K562 (cell line): ENCODE measurements around the gene COLEC12. TPM values are rescaled to one million over a fixed set of nuclear protein-coding genes. Genes with fewer than 3 reads are reported as not detected.

Source experiments
- BCLAF1 ChIP-seq, 2 experiments: fragments of 450-650 bp in 1 of 2; IDR thresholded peaks; 2 replicates each; pipeline ENCODE4 v1.6.1; 2011 to 2017; ENCODE audit warnings: low read depth in 2 of 2, antibody characterized with exemption in 1 of 2, borderline replicate concordance in 1 of 2, low read length in 1 of 2, mild to moderate bottlenecking in 1 of 2, mixed read lengths in 1 of 2; ENCODE audit not compliant: control insufficient read depth in 1 of 2
- CHD4 ChIP-seq: fragments of 200-600 bp; sonication (generic); IDR thresholded peaks from 3 replicates; pipeline ENCODE4 v1.6.1; 2012; ENCODE audit warnings: low read depth, mild to moderate bottlenecking, mixed read lengths, low read length, inconsistent platforms; ENCODE audit not compliant: insufficient read depth, insufficient replicate concordance, poor library complexity, severe bottlenecking
- CREM ChIP-seq: IDR thresholded peaks from 2 replicates; pipeline ENCODE4 v1.6.1; 2014; ENCODE audit warnings: antibody characterized with exemption, low read depth
- ETS1 ChIP-seq: conservative IDR thresholded peaks from 2 replicates; pipeline ENCODE4 v1.6.1; 2011; ENCODE audit warnings: low read depth, mild to moderate bottlenecking, low read length; ENCODE audit not compliant: control insufficient read depth
- ETV1 ChIP-seq: fragments of 450-650 bp; conservative IDR thresholded peaks from 2 replicates; pipeline ENCODE4 v1.6.1; 2016; ENCODE audit warnings: missing genetic modification characterization, control low read depth, low read depth, missing compliant biosample characterization
- ETV6 ChIP-seq, 3 experiments: fragments of 150-350 bp in 1 of 3; sonication (generic) in 1 of 3; formaldehyde crosslinking in 1 of 3; IDR thresholded peaks; 2 replicates each; pipeline versions ENCODE4 v1.6.1 to v1.8.0; 2014 to 2022; ENCODE audit warnings: borderline replicate concordance in 2 of 3, low read depth in 2 of 3, antibody characterized with exemption in 1 of 3, low read length in 1 of 3, mild to moderate bottlenecking in 1 of 3, missing genetic modification reagents in 1 of 3
- FIP1L1 ChIP-seq: fragments of 200-400 bp; formaldehyde crosslinking; IDR thresholded peaks from 2 replicates; pipeline ENCODE4 v1.6.1; 2018; ENCODE audit warnings: mild to moderate bottlenecking, low read depth, low read length; ENCODE audit not compliant: poor library complexity, severe bottlenecking
- GTF2A2 ChIP-seq: IDR thresholded peaks from 2 replicates; pipeline ENCODE4 v1.6.1; 2016; ENCODE audit warnings: mild to moderate bottlenecking, missing genetic modification characterization, missing compliant biosample characterization
- NFE2 ChIP-seq: IDR thresholded peaks from 2 replicates; pipeline ENCODE4 v1.6.1; 2014; ENCODE audit warnings: antibody characterized with exemption, low read depth
- PHF20 ChIP-seq: fragments of 450-650 bp; IDR thresholded peaks from 2 replicates; pipeline ENCODE4 v1.6.1; 2018; ENCODE audit not compliant: partially characterized antibody
- PHTF2 ChIP-seq: fragments of 250-450 bp; sonication (Bioruptor Pico); IDR thresholded peaks from 2 replicates; pipeline ENCODE4 v1.5.0; 2021; ENCODE audit warnings: mild to moderate bottlenecking
- PTBP1 ChIP-seq: fragments of 200-400 bp; formaldehyde crosslinking; IDR thresholded peaks from 2 replicates; pipeline ENCODE4 v1.6.1; 2017; ENCODE audit warnings: low read depth, low read length
- SAFB2 ChIP-seq: fragments of 200-400 bp; formaldehyde crosslinking; IDR thresholded peaks from 2 replicates; pipeline ENCODE4 v1.6.1; 2018; ENCODE audit warnings: borderline replicate concordance, low read length, low read depth, moderate library complexity; ENCODE audit not compliant: severe bottlenecking
- SIN3A ChIP-seq, 2 experiments: fragments of 150-350 bp in 1 of 2; IDR thresholded peaks; 2 replicates each; pipeline ENCODE4 v1.6.1; 2011 to 2016; ENCODE audit warnings: borderline replicate concordance in 2 of 2, low read depth in 2 of 2, low read length in 2 of 2, mild to moderate bottlenecking in 2 of 2, moderate library complexity in 2 of 2; ENCODE audit not compliant: control insufficient read depth in 1 of 2
- SMAD1 ChIP-seq: fragments of 150-350 bp; IDR thresholded peaks from 2 replicates; pipeline ENCODE4 v1.6.1; 2014; ENCODE audit warnings: low read length, low read depth; ENCODE audit not compliant: partially characterized antibody
- SREBF2 ChIP-seq: sonication (generic); formaldehyde crosslinking; IDR thresholded peaks from 2 replicates; pipeline ENCODE4 v1.4.0; 2020; ENCODE audit warnings: mild to moderate bottlenecking, missing genetic modification reagents
- STAG1 ChIP-seq: sonication (generic); formaldehyde crosslinking; IDR thresholded peaks from 2 replicates; pipeline ENCODE4 v1.5.0; 2020; ENCODE audit warnings: missing genetic modification reagents, borderline replicate concordance
- SUPT5H ChIP-seq: fragments of 450-650 bp; IDR thresholded peaks from 2 replicates; pipeline ENCODE4 v1.6.1; 2016
- ZNF586 ChIP-seq: fragments of 450-650 bp; formaldehyde crosslinking; conservative IDR thresholded peaks from 2 replicates; pipeline ENCODE4 v1.4.0; 2020; ENCODE audit warnings: mild to moderate bottlenecking, moderate library complexity
- polyA plus RNA-seq, 8 experiments: library from polyadenylated mRNA; depleted of rRNA in 4 of 8; stranded (reverse) in 5 of 8; unstranded in 3 of 8; fragments of >200 nt; fragmentation: Nextera tagmentation in 2 of 8; fragmentation: Illumina TruSeq in 1 of 8; extraction: Ambion mirVana in 2 of 8; extraction: Trizol in 1 of 8; gene quantifications; 2 replicates each; pipeline versions ENCODE4 v1.2.1 to v1.2.3, GENCODE V29; 2011 to 2014; ENCODE audit warnings: inconsistent platforms in 1 of 8, missing spikeins in 1 of 8
- total RNA-seq, 7 experiments: library from RNA; depleted of rRNA in 6 of 7; stranded (reverse); fragments of >200 nt in 6 of 7; fragmentation: Illumina TruSeq in 2 of 7; extraction: Trizol in 2 of 7; gene quantifications; 2 replicates each; pipeline versions ENCODE4 v1.2.1 to v1.2.3, GENCODE V29; 2011 to 2021; ENCODE audit warnings: low replicate concordance in 1 of 7
- TF ChIP-seq, protein P1 (sequence below): fragments of 450-650 bp; IDR thresholded peaks from one replicate; pipeline ENCODE4 v1.6.1; 2018; ENCODE audit warnings: mild to moderate bottlenecking, moderate library complexity; ENCODE audit not compliant: partially characterized antibody

Gene COLEC12
- total and polyA plus RNA-seq, 9 of the 15 experiments (the other 6 are each of a cell fraction or from before 2014, with no cell fraction given), result 0.04 TPM; not detected in 8

GRCh38 chr18:267688-268552, 232.6 kb downstream of the COLEC12 start, which contains the start of gene THOC1 (continued):
- TF ChIP-seq BCLAF1 (IDR thresholded peaks at IDR 0.05; ENCODE audit: borderline replicate concordance in 1 of 2, control insufficient read depth in 1 of 2, low read depth in 2 of 2, low read length in 1 of 2) (0 out of 4 replicates have a peak, but pooled peaks of 1 of the 2 experiments have one; percentile 55), GTF2A2 (no peak), NFE2 (peak; percentile 53), ZNF586 (no peak), ETV1 (tag) (peak; percentile 73), SUPT5H (peak; percentile 97), SAFB2 (no peak), PHTF2 (CRISPR knock-in tag) (no peak), FIP1L1 (peak; percentile 81), PTBP1 (no peak), ETV6 (IDR thresholded peaks at IDR 0.05; ENCODE audit: borderline replicate concordance in 1 of 2, low read depth in 2 of 2, low read length in 1 of 2) (peak in 1 of 2 experiments; percentile 13; a peak in 1 of 4 replicates), ETV6 (CRISPR knock-in tag; IDR thresholded peaks at IDR 0.05; ENCODE audit: borderline replicate concordance) (no peak; the same call in 1 of the 2 replicates), SMAD1 (peak; percentile 67), CHD4 (no peak), ETS1 (peak; percentile 86), SREBF2 (CRISPR knock-in tag) (peak; percentile 44; the same call in 1 of the 2 replicates), CREM (peak; percentile 100), SIN3A (IDR thresholded peaks at IDR 0.05; ENCODE audit: borderline replicate concordance in 2 of 2, control insufficient read depth in 1 of 2, low read depth in 2 of 2, low read length in 2 of 2) (peak; percentile 85 to 91; a peak in 3 of 4 replicates), STAG1 (CRISPR knock-in tag) (peak; percentile 50), PHF20 (peak; percentile 96)
- TF ChIP-seq, protein P1, sequence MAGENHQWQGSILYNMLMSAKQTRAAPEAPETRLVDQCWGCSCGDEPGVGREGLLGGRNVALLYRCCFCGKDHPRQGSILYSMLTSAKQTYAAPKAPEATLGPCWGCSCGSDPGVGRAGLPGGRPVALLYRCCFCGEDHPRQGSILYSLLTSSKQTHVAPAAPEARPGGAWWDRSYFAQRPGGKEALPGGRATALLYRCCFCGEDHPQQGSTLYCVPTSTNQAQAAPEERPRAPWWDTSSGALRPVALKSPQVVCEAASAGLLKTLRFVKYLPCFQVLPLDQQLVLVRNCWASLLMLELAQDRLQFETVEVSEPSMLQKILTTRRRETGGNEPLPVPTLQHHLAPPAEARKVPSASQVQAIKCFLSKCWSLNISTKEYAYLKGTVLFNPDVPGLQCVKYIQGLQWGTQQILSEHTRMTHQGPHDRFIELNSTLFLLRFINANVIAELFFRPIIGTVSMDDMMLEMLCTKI, result no peak
